ENCODE results near the gene USP47.

Gene USP47

GRCh38 chr11:11965192-11965591, 123.4 kb downstream of the USP47 start:
- DNase-seq, result no peak

- DNase-seq, result no peak
These were observed 124.0 kb downstream of the USP47 start for GRCh38 chr11:11965656-11966353.

- DNase-seq, result peak in 4 of 56 donors; percentile 41 to 54 (median 47)
These were observed 124.6 kb downstream of the USP47 start for GRCh38 chr11:11966354-11966741.

GRCh38 chr11:11966826-11967668, 125.3 kb downstream of the USP47 start:
- peak in 42 of 56 donors; percentile 23 to 83 (median 52) for DNase-seq

- no peak for DNase-seq
These were observed 126.1 kb downstream of the USP47 start for GRCh38 chr11:11967669-11968510.

- DNase-seq, result no peak
These were observed 126.9 kb downstream of the USP47 start for GRCh38 chr11:11968511-11969280.

GRCh38 chr11:11969380-11970215, 127.8 kb downstream of the USP47 start:
- peak in 37 of 56 donors; percentile 22 to 77 (median 53) for DNase-seq

GRCh38 chr11:11970556-11970955, 128.8 kb downstream of the USP47 start:
- DNase-seq, result no peak

GRCh38 chr11:11971906-11972547, 130.3 kb downstream of the USP47 start:
- no peak for DNase-seq

GRCh38 chr11:11972730-11973341, 131.1 kb downstream of the USP47 start:
- DNase-seq, result no peak

- peak in 48 of 56 donors; percentile 26 to 82 (median 66) for DNase-seq
These were observed 131.6 kb downstream of the USP47 start for GRCh38 chr11:11973361-11973800.

GRCh38 chr11:11973866-11974265, 132.1 kb downstream of the USP47 start:
- no peak for DNase-seq

- DNase-seq, result no peak
These were observed 133.7 kb downstream of the USP47 start for GRCh38 chr11:11975201-11976092.

GRCh38 chr11:11976481-11977127, 134.8 kb downstream of the USP47 start:
- DNase-seq, result peak in 6 of 56 donors; percentile 20 to 55 (median 38)

- no peak for DNase-seq
These were observed 135.6 kb downstream of the USP47 start for GRCh38 chr11:11977206-11977938.

GRCh38 chr11:11978098-11978637, 136.4 kb downstream of the USP47 start:
- DNase-seq, result no peak
